GM21786 (cell line): ENCODE measurements around the gene KCNK7.
"Not testable (repeated sequence)": the region's sequence is repeated elsewhere in the genome, so short reads cannot be mapped to it uniquely, and the experiment has no call there.

ENCODE experiments used
- ATAC-seq: cut with Tn5 transposase; IDR thresholded peaks from one replicate; pipeline ENCODE4 v1.9.1; 2021; ENCODE audit not compliant: unreplicated experiment

Gene KCNK7, protein sequence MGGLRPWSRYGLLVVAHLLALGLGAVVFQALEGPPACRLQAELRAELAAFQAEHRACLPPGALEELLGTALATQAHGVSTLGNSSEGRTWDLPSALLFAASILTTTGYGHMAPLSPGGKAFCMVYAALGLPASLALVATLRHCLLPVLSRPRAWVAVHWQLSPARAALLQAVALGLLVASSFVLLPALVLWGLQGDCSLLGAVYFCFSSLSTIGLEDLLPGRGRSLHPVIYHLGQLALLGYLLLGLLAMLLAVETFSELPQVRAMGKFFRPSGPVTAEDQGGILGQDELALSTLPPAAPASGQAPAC

DNA sequence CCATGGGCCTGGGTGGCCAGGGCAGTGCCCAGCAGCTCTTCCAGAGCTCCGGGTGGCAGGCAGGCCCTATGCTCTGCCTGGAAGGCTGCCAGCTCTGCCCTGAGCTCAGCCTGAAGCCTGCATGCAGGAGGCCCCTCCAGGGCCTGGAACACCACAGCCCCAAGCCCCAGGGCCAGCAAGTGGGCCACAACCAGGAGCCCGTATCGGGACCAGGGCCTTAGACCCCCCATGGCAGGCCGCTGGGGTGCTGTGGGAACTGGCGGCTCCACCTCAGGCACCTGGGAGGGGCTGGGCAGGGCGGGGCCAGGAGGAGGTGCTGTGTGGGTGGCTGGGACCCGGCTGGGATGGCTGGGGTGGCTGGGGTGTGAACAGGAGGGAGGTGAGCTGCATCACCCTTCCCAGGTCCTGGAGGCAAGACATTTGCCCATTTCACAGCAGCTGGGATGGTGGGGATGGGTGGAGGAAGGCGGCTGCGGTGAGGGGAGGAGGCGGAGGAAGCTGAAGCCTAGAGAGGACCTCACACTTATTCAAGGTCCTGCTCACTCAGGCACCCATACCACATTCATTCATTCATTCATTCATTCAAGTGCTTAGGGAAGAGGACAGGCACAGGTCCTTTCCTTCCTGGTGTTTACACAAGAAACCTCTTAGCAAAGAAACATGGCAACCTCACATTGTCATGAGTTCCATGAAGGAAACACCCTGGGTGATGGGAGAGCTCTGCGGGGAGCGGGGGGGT, at the start of gene KCNK7:
KCNK7 (minus strand) TSS at position 258 of the 739 bp plus-strand sequence; CDS start at position 230, 28 bp downstream.
- no peak for ATAC-seq

GRCh38 chr11:65644837-65645236, 49.2 kb upstream of the KCNK7 start:
- ATAC-seq: no peak

DNA sequence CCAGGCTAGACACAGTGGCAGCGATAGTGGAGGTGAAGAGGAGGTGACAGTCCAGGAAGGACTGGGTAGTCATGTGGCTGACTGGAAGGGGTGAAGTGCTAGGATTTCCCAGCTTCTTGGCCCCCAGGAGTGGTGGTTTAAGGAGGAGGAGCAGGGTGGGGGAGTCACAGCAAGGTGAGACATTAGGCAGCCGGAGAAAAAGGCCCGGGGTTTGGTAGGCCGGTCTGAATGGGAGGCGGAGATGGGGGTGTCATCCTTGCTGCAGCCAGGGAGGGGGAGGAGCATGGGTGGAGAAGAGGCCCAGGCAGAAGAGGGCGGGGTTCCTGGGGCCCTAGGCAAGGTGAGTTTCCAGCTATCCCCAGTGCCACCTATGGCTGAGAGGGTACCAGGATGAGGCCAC, 48.4 kb upstream of the KCNK7 start:
- ATAC-seq: no peak

- ATAC-seq: no peak
Observed at GRCh38 chr11:65642014-65642671, 46.5 kb upstream of the KCNK7 start.

DNA sequence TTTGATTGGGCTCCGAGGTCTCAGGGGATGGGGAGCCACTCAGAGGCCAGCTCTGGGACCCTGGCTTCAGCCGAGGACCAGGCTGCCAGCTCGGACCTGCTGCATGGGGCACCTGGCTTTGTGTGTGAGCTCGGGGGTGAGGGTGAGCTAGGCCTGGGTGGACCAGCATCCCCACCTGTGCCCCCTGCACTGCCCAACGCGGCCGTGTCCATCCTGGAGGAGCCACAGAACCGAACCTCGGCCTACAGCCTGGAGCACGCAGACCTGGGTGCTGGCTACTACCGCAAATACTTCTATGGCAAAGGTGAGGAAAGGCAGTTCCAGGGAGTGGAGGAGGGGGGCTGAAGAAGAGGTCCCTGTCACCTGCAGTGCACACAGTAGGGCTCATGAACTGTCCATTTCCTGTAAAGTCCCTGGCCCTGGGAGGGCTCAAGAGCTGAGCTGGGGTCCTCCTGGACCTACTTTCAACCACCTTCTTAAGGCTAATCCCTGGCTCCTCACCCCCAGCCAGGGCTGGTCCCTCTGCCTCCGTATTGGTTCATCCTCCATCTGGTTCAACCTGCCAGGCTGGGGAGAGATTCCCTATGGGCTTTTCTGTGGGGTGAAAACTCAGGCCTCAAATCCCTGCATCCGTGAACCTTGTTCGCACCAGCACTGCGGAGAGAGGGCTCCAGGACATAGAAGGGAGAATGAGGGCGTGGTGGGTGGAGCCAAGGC, 45.9 kb upstream of the KCNK7 start:
- no peak for ATAC-seq

DNA sequence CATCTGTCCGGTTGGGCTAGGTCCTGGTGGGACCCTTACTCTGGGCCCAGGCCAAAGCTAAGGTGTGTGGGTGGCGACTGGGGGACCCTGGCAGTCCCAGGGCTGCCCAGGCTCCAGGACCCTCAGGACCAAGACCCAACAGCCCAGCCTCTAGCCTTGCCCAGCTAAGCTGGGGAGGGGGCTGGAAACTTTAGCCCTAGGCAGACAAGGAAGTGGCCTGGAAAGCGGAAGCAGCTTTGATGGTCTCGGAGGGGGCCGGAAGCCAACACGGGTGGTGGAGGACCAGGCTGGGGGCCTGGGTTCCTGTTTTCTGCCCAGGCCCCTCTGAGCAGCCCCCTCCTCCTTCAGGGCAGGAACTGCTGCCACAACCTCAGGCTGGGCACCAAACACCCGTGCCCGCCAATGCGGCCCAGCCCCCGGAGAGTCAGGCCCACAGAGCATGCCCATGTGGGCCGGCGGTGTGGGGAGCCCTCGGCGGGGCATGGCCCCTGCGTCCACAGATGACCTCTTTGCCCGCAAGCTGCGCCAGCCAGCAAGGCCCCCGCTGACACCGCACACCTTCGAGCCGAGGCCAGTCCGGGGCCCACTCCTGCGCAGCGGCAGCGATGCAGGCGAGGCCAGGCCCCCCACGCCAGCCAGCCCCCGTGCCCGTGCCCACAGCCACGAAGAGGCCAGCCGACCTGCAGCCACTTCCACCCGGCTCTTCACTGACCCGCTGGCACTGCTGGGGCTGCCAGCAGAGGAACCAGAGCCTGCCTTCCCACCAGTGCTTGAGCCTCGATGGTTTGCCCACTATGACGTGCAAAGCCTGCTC, 45.1 kb upstream of the KCNK7 start:
- no peak for ATAC-seq

GRCh38 chr11:65639623-65640482, 44.3 kb upstream of the KCNK7 start:
- ATAC-seq: peak; percentile 45

GRCh38 chr11:65639228-65639597, 43.6 kb upstream of the KCNK7 start:
- not testable (repeated sequence) for ATAC-seq

GRCh38 chr11:65637794-65638419, 42.3 kb upstream of the KCNK7 start, which contains the start of gene SIPA1:
SIPA1 (plus strand) TSS chr11:65638101; CDS start chr11:65640922, 2,821 bp downstream.
- peak; percentile 30 for ATAC-seq

DNA sequence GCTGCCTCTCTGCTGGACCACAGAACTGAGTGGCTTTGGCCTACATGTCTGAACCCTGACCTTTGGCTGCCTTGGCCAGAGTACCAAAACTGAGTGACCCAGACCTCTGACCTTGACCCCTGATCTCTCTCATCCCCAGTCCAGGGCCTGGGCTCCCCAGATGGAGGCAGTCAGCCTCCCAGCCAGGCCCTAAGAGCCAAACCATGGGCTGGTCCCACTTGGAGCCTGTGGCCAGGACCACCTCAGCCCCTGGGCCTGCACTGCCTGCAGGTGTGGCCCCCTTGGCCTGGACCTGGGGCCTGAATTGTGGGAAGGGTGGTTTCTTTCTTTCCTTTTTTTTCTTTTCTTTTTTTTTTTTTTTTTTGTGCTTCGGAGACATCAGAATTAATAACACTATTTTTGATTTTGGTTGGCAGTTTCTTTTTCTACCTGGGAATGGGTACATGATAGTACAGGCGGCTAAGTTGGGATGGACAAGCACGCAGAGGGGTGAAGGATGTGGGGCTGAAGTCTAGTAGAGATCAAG, 41.5 kb upstream of the KCNK7 start:
- no peak for ATAC-seq

DNA sequence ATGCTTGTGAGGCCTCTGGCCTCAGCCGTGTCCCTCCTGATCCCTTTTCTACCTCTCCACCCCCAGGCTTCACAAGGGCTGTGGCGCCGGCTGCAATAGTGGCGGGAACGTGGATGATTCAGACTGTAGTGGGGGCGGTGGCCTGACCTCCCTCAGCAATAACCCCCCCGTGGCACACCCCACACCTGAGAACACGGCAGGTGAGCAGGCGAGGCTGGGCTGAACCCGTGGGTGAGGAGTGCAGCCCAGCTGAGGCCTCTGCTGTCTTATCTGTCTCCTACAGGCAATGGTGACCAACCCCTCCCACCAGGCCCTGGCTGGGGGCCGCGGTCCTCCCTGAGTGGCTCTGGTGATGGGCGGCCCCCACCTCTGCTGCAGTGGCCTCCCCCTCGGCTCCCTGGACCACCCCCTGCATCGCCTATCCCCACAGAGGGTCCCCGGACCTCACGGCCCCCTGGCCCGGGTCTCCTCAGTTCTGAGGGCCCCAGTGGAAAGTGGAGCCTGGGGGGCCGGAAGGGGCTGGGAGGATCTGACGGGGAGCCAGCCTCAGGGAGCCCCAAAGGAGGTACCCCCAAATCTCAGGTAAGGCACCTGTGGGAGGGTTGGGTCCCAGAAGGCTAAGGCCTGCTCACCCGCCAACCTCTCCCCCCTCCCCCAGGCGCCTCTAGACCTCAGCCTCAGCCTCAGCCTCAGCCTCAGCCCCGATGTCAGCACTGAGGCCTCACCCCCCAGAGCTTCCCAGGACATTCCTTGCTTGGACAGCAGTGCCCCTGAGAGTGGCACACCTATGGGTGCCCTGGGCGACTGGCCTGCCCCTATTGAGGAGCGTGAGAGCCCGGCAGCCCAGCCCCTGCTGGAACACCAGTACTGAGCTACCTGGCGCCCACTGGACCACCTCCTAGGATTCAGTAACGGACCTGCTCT, 40.8 kb upstream of the KCNK7 start:
- no peak for ATAC-seq

- no peak for ATAC-seq
Observed at GRCh38 chr11:65634905-65635731, 39.5 kb upstream of the KCNK7 start.

GRCh38 chr11:65634440-65634839, 38.8 kb upstream of the KCNK7 start:
- ATAC-seq: no peak

DNA sequence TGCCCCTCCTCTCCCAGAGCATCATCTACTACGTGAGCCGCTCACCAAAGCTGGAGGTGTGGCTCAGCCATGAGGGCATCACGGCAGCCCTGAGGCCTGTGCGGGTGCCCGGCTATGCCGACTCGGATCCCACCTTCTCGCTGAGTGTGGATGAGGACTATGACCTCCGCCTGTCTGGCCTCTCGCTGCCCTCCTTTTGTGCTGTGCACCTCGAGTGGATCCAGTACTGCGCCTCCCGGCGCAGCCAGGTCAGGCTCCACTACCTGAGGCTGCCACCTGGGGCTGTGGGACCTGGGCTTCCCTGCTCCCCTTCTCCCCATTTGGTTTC, 38.5 kb upstream of the KCNK7 start:
- ATAC-seq: no peak

- ATAC-seq: no peak
Observed at GRCh38 chr11:65633390-65634108, 37.9 kb upstream of the KCNK7 start.

DNA sequence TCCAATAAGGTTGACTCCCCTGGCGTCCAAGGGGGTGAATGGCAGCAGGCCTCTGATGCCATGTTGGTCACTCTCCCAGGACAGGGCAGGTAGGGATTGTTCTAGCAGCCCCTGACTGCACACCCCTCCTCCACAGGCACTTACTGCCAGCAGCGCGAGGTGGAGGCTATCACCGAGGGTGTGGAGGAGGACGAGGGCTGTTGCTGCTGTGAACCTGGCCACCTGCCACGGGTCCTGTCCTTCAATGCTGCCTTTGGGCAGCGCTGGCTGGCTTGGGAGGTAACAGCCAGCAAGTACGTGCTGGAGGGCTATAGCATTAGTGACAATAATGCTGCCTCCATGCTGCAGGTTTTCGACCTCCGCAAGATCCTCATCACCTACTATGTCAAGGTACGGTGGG, 34.6 kb upstream of the KCNK7 start:
- ATAC-seq: no peak
